Iris pigment epithelial cell (primary cell): ENCODE data around the gene ST7.

Experiments
- DNase-seq: peaks from one replicate; pipeline ENCODE4 v3.0.0-alpha.2; 2011; ENCODE audit warnings: low read depth

The ST7 gene

GRCh38 chr7:117068511-117069145 lies 115.3 kb downstream of the ST7 start:
- no peak for DNase-seq

- no peak for DNase-seq
These were observed 116.1 kb downstream of the ST7 start for GRCh38 chr7:117069379-117069778.

- DNase-seq = no peak
These were observed 118.2 kb downstream of the ST7 start for GRCh38 chr7:117071551-117071950.

GRCh38 chr7:117072620-117073118 lies 119.4 kb downstream of the ST7 start:
- peak; percentile 72 for DNase-seq

GRCh38 chr7:117074378-117074777 lies 121.1 kb downstream of the ST7 start:
- DNase-seq = no peak

GRCh38 chr7:117075934-117076333 lies 122.6 kb downstream of the ST7 start:
- no peak for DNase-seq

- DNase-seq = no peak
These were observed 123.2 kb downstream of the ST7 start for GRCh38 chr7:117076426-117076943.

- no peak for DNase-seq
These were observed 124.4 kb downstream of the ST7 start for GRCh38 chr7:117077658-117078057.

GRCh38 chr7:117082647-117083046 lies 129.3 kb downstream of the ST7 start:
- no peak for DNase-seq

GRCh38 chr7:117083648-117084047 lies 130.3 kb downstream of the ST7 start:
- DNase-seq = no peak

GRCh38 chr7:117084286-117084685 lies 131.0 kb downstream of the ST7 start:
- no peak for DNase-seq

GRCh38 chr7:117085275-117085674 lies 132.0 kb downstream of the ST7 start:
- no peak for DNase-seq

GRCh38 chr7:117085769-117086463 lies 132.6 kb downstream of the ST7 start:
- peak; percentile 64 for DNase-seq

- peak; percentile 52 for DNase-seq
These were observed 133.5 kb downstream of the ST7 start for GRCh38 chr7:117086788-117087187.

GRCh38 chr7:117087639-117088396 lies 134.5 kb downstream of the ST7 start:
- DNase-seq = no peak

- no peak for DNase-seq
These were observed 135.4 kb downstream of the ST7 start for GRCh38 chr7:117088623-117089194.

GRCh38 chr7:117090791-117091190 lies 137.5 kb downstream of the ST7 start:
- no peak for DNase-seq

- DNase-seq = no peak
These were observed 138.4 kb downstream of the ST7 start for GRCh38 chr7:117091721-117092120.

- DNase-seq = peak; percentile 62
These were observed 139.5 kb downstream of the ST7 start for GRCh38 chr7:117092785-117093184.

- no peak for DNase-seq
These were observed 141.2 kb downstream of the ST7 start for GRCh38 chr7:117094457-117094856.

GRCh38 chr7:117095055-117095454 lies 141.8 kb downstream of the ST7 start:
- no peak for DNase-seq

- no peak for DNase-seq
These were observed 143.0 kb downstream of the ST7 start for GRCh38 chr7:117096330-117096729.
